Hematopoietic multipotent progenitor cell treated with erythropoietin and hydrocortisone succinate and interleukin-3 and kit ligand, for 17 days (in vitro differentiated cells): ENCODE results near the gene SEMA6B.
"Not testable (repeated sequence)": the region's sequence is repeated elsewhere in the genome, so short reads cannot be mapped to it uniquely, and the experiment has no call there.

ENCODE experiments used
- DNase-seq: peaks from one replicate; pipeline ENCODE4 v3.0.0-alpha.2; 2015; ENCODE audit warnings: low spot score

Gene SEMA6B, protein sequence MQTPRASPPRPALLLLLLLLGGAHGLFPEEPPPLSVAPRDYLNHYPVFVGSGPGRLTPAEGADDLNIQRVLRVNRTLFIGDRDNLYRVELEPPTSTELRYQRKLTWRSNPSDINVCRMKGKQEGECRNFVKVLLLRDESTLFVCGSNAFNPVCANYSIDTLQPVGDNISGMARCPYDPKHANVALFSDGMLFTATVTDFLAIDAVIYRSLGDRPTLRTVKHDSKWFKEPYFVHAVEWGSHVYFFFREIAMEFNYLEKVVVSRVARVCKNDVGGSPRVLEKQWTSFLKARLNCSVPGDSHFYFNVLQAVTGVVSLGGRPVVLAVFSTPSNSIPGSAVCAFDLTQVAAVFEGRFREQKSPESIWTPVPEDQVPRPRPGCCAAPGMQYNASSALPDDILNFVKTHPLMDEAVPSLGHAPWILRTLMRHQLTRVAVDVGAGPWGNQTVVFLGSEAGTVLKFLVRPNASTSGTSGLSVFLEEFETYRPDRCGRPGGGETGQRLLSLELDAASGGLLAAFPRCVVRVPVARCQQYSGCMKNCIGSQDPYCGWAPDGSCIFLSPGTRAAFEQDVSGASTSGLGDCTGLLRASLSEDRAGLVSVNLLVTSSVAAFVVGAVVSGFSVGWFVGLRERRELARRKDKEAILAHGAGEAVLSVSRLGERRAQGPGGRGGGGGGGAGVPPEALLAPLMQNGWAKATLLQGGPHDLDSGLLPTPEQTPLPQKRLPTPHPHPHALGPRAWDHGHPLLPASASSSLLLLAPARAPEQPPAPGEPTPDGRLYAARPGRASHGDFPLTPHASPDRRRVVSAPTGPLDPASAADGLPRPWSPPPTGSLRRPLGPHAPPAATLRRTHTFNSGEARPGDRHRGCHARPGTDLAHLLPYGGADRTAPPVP

DNA sequence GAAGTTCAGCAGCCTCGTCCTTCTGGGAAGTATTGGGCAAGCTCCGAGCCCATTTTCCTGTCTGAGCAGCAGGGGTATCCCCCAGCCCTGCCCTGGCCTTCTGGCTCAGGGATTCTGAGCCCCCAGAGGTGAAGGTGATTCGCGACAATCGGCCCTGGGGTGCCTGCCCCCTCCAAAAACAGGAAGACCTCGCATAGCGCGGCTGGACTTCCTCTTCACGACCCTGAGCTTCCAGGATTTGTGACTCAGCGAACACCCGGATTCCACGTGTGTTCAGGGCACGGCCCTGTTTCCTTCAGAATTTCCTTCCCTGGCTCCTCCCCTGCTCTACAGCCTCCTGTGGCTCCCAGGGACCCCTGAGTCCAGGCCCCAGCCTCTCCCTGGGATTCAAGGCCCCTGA is at the start of gene SEMA6B:
TSS of gene SEMA6B (minus strand) at position 116 of the 400 bp plus-strand sequence. CDS start 1,227 bp downstream, outside the sequence.
- no peak for DNase-seq

GRCh38 chr19:4606921-4607678 is 47.6 kb upstream of the SEMA6B start:
- DNase-seq, result no peak

DNA sequence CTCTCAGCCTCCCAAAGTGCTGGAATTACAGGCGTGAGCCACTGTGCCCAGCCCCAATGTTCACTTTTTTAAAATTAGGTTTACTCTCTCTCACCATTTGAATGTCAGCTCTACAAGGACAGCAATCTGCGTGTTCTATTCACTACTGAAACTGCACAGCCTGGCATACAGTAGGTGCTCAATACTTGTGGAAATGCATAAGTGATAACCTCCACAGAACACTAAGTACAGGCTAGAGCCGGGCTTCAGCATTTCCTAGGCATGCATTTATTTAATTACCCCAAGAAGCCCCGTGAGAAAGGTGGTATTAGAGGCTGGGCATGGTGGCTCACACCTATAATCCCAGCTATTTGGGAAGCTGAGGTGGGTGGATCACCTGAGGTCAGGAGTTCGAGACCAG is 46.7 kb upstream of the SEMA6B start:
- no peak for DNase-seq

- no peak for DNase-seq
Observed at GRCh38 chr19:4604912-4605311, 45.4 kb upstream of the SEMA6B start.

DNA sequence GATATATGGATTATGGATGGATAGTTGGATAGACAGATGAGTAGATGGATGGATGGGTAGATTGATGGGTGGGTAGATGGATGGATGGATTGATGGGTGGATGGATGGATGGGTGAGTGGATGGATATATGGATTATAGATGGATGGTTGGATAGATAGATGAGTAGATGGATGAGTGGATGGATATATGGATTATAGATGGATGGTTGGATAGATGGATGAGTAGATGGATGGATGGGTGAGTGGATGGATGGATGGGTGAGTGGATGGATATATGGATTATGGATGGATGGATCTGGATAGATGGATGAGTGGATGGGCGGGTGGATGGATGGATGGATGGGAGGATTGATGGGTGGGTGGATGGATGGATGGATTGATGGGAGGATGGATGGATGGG is 43.4 kb upstream of the SEMA6B start:
- no peak for DNase-seq

GRCh38 chr19:4602173-4602788 is 42.8 kb upstream of the SEMA6B start:
- no peak for DNase-seq

- no peak for DNase-seq
Observed at GRCh38 chr19:4600893-4601292, 41.4 kb upstream of the SEMA6B start.

DNA sequence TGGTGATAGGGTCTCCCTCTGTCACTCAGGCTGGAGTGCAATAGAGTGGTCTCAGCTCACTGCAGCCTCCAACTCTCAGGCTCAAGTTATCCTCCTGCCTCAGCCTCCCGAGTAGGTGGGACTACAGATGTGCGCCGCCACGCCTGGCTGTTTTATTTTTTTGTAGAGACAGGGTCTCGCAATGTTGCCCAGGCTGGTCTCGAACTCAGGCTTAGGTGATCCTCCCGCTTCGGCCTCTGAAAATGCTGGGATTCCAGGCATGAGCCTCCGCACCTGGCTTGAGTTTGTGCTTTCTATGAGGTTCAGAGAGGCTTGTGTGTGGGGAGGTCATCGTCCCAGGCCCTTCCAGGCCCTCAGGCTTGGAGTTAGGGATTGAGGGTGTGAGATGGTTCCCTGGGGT is 40.6 kb upstream of the SEMA6B start:
- no peak for DNase-seq

GRCh38 chr19:4598712-4599111 is 39.2 kb upstream of the SEMA6B start:
- no peak for DNase-seq

- DNase-seq, result no peak
Observed at GRCh38 chr19:4597975-4598671, 38.6 kb upstream of the SEMA6B start.

DNA sequence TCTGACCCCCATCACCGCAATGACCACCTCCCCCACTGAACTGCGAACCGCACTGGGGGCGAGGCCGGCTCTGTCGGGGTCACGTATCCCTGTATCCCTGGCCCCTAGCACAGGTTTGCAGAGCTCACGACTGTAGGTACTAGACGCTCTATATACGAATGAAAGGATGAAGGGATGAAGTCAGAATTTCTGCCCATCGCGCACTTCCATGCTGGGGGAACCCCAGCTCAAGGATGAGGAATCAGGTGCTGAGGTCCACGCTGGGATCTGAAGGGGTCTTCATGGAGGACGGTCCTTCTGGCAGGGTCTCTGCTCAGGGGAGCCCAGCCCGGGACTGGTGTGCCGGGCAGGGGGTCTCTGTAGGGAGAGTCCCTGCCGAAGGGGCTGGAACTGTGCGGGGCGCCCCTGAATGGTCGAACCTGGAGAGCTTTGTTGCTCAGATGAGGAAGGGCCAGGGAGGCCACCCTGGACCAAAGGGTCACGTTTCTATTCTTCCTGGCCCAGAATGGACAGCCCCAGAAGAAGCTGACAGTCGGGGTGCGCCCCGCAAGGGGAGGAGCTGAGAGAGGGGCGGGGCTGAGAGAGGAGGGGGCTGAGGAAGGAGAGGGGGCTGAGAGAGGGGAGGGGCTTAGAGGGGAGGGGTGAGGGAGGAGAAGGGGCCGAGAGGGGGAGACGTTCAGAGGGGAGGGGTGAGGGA is 37.9 kb upstream of the SEMA6B start:
- no peak for DNase-seq

GRCh38 chr19:4596033-4596904 is 36.8 kb upstream of the SEMA6B start:
- no peak for DNase-seq

- DNase-seq, result not testable (repeated sequence)
Observed at GRCh38 chr19:4595158-4595557, 35.7 kb upstream of the SEMA6B start.

- DNase-seq, result no peak
Observed at GRCh38 chr19:4594201-4594600, 34.7 kb upstream of the SEMA6B start.

DNA sequence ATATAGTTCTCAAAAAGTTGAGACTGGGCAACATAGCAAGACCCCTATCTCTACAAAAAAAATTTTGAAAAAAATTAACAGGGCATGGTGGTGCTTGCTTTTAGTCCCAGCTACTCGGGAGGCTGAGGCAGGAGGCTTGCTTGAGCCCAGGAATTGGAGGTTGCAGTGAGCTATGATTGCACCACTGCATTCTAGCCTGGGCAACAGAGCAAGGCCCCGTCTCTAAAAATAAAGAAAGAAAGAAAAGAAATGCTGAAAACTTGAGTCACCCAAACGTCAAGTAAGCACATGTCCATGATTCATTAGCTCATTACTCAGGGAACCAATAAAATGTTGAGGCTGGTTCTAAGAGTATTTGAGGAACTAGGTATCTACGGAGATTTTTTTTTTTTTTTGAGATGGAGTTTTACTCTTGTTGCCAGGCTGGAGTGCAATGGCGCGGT is 33.9 kb upstream of the SEMA6B start:
- no peak for DNase-seq

GRCh38 chr19:4592445-4592844 is 33.0 kb upstream of the SEMA6B start:
- DNase-seq, result no peak

DNA sequence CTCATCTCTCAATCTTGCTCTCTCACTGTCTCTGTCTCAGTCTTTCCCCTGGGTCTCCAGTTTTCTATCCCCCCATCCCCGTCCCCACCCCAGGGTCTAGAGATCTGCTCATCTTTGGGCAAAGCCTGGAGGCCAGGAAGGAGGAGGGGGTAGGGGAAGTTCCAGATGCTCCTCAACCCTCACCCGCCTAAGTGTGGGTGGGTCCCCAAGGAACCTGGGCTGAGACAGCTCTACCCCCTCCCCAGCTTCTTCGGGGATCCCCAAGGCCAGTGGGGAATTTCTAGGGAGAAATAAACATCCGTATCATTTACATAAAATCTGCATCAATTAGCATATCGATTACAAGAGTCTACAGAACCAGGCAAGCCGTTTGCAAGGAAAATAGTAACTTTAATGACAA is 31.8 kb upstream of the SEMA6B start:
- no peak for DNase-seq

GRCh38 chr19:4590559-4590958 is 31.1 kb upstream of the SEMA6B start:
- no peak for DNase-seq

DNA sequence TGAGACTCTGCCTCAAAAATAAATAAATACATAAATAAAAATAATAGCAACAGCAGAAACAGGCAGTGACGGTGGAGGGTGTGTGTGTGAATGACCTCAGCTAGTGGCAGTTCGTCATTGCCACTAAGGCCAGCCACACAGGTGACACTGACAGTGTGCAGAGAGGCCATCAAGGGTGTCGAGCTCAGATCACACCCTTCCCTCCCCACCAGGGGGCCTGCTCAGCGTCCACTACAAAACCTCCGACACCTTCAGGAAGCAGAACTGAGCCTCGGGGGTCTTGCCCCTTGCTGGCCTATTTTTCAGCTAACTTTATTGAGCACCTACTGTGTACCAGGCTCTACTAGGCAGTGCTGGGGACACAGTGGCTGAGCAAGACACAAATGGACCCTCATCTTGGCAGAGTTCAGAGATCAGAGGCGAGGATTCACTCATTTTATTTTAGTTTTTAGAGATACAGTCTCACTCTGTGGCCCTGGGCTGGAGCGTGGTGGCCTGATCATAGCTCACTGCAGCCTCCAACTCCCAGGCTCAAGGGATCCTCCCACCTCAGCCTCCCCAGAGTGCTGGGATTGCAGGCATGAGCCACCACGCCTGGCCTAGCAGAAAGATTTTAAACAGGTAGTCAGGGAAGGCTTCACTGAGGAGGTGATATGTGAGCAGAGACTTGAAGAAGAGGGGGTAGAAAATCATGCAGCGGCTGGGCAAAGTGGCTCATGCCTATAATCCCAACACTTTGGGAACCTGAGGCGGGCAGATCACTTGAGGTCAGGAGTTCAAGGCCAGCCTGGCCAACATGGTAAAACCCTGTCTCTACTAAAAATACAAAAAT is 30.3 kb upstream of the SEMA6B start:
- DNase-seq, result no peak
